ENCODE data around the gene ANKS1B.

ANKS1B gene

DNA sequence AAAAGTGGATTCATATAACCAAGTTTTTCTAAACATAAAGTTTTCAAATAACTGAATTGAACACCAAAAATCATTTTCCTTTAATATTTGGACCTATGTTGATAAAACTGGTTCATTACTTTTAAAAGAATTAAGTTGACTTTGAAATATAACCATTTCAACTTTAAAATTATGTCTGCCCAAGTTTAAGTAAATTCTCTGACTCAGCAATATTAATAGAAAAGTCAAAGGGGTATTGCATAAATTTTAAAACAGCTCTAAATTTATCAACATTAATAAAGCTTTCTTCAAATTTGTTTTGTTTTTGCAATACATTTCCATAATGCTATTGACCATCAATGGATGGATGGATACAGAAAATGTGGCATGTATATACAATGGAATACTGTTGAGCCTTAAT lies 505.6 kb downstream of the ANKS1B start:
- Histone ChIP-seq H3K36me3 (ENCODE audit: insufficient read depth, low read length) (no peaks in the 10 kb centered on the region), H3F3A (ENCODE audit: insufficient read depth, low read length) (0 out of 2 replicates have a peak, but pooled peaks cover 3% of the 10 kb centered on the region), H3K27me3 (ENCODE audit: insufficient read depth, low read length) (no peaks in the 10 kb centered on the region), H3K9ac (ENCODE audit: low read length) (no peak overlapping the region), H3K4me1 (ENCODE audit: insufficient read depth, low read length, severe bottlenecking) (no peaks in the 10 kb centered on the region), H3K4me2 (ENCODE audit: low read length) (no peak overlapping the region), H2AFZ (ENCODE audit: low read length) (no peak overlapping the region), H3K9me2 (ENCODE audit: low read depth, low read length) (no peaks in the 10 kb centered on the region; the same call in 1 of the 2 replicates), H3K9me3 (ENCODE audit: low read length) (no peaks in the 10 kb centered on the region), H3K4me3 (ENCODE audit: low read depth, low read length, poor library complexity, severe bottlenecking) (no peak overlapping the region), H3K79me2 (ENCODE audit: insufficient read depth, low read length) (no peaks in the 10 kb centered on the region), H3K27ac (ENCODE audit: low read depth, low read length, poor library complexity, severe bottlenecking) (no peak overlapping the region), H4K20me1 (ENCODE audit: insufficient read depth, low read length) (no peaks in the 10 kb centered on the region)
- TF ChIP-seq EZH2 (IDR thresholded peaks at IDR 0.05; ENCODE audit: borderline replicate concordance, low read length) = no peak
- no peak for TF ChIP-seq CTCF (IDR thresholded peaks at IDR 0.05; ENCODE audit: low read length)

DNA sequence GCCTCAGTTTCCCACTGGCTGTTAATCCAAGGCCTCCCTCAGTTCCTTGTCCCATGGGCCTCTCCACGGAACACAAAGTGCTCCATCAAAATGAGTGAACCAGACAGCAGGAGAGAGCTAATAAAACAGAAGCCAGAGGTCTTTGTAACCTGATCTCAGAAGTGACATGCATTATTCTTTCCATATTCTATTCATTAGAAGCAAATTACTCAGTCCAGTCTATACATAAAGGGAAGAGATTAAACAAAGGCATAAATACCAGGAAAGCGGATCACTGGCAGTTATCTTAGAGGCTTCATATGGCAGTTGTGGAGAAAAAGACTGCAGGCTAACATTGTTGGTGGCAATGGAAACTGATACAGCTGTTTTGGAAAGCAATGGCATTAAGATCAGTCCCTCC lies 507.8 kb downstream of the ANKS1B start:
- H3K4me3 ChIP-seq (ENCODE audit: low read depth, low read length, poor library complexity, severe bottlenecking) = no peak overlapping the region
- no peaks in the 10 kb centered on the region; the same call in 1 of the 2 replicates for H3K9me2 ChIP-seq (ENCODE audit: low read depth, low read length)
- H3K27me3 ChIP-seq (ENCODE audit: insufficient read depth, low read length) = no peaks in the 10 kb centered on the region
- H3K79me2 ChIP-seq (ENCODE audit: insufficient read depth, low read length) = no peaks in the 10 kb centered on the region
- no peaks in the 10 kb centered on the region for H4K20me1 ChIP-seq (ENCODE audit: insufficient read depth, low read length)
- no peak overlapping the region for H2AFZ ChIP-seq (ENCODE audit: low read length)
- no peak overlapping the region for H3K4me2 ChIP-seq (ENCODE audit: low read length)
- no peak overlapping the region for H3K27ac ChIP-seq (ENCODE audit: low read depth, low read length, poor library complexity, severe bottlenecking)
- TF ChIP-seq EZH2 (IDR thresholded peaks at IDR 0.05; ENCODE audit: borderline replicate concordance, low read length) (no peak), CTCF (IDR thresholded peaks at IDR 0.05; ENCODE audit: low read length) (no peak)
- peaks cover 2% of the 10 kb centered on the region for H3K4me1 ChIP-seq (ENCODE audit: insufficient read depth, low read length, severe bottlenecking)
- H3K9me3 ChIP-seq (ENCODE audit: low read length) = no peaks in the 10 kb centered on the region
- no peaks in the 10 kb centered on the region for H3K36me3 ChIP-seq (ENCODE audit: insufficient read depth, low read length)
- H3F3A ChIP-seq (ENCODE audit: insufficient read depth, low read length) = 0 out of 2 replicates have a peak, but pooled peaks cover 3% of the 10 kb centered on the region
- H3K9ac ChIP-seq (ENCODE audit: low read length) = no peak overlapping the region

DNA sequence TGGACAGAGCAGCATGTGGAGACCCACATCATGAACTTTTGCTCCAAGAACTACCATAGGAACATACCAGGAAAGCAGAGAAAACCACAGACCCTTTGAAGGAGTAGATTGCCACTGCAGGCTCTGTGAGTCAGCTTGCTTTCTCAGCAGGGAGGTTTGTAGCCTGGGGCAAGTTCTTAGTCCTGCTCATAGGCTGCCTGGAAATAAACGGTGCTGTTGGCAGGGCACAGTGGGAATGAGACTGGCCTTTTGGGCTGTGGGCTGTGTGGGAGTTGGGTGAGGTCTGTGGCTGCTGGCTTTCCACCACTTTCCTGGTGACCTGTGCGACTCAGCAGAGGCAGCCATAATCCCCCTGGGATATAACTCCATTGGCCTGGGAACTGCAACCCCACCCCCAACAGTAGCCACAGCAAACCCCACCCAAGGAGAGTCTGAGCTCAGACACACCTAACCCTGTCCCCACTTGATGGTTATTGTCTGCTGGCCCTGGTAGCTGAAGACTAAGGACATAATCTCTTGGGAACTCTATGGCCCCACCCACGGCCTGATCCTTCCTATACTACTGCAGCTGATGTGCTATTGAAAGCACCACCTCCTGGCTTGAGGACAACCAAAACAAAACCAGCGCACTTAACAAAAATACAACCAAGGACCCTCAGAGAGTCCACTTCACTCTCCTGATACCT lies 529.2 kb downstream of the ANKS1B start:
- Histone ChIP-seq H2AFZ (ENCODE audit: low read length) (no peak overlapping the region), H4K20me1 (ENCODE audit: insufficient read depth, low read length) (no peaks in the 10 kb centered on the region), H3K9me3 (ENCODE audit: low read length) (no peaks in the 10 kb centered on the region), H3K27ac (ENCODE audit: low read depth, low read length, poor library complexity, severe bottlenecking) (no peak overlapping the region), H3K9me2 (ENCODE audit: low read depth, low read length) (no peaks in the 10 kb centered on the region), H3K4me3 (ENCODE audit: low read depth, low read length, poor library complexity, severe bottlenecking) (no peak overlapping the region), H3K79me2 (ENCODE audit: insufficient read depth, low read length) (no peaks in the 10 kb centered on the region), H3K36me3 (ENCODE audit: insufficient read depth, low read length) (no peaks in the 10 kb centered on the region), H3K4me2 (ENCODE audit: low read length) (no peak overlapping the region), H3F3A (ENCODE audit: insufficient read depth, low read length) (no peaks in the 10 kb centered on the region), H3K4me1 (ENCODE audit: insufficient read depth, low read length, severe bottlenecking) (peaks cover 25% of the 10 kb centered on the region), H3K9ac (ENCODE audit: low read length) (no peak overlapping the region), H3K27me3 (ENCODE audit: insufficient read depth, low read length) (no peaks in the 10 kb centered on the region)
- no peak for TF ChIP-seq CTCF (IDR thresholded peaks at IDR 0.05; ENCODE audit: low read length)

All from OCI-LY1 (cell line).